GM12891 (cell line): Measurements from ENCODE around the gene TNFAIP3.

Experiments used
- PAX5 ChIP-seq: IDR thresholded peaks from 2 replicates; pipeline ENCODE4 v1.6.1; 2011; ENCODE audit warnings: low read length, moderate library complexity, mild to moderate bottlenecking; ENCODE audit not compliant: insufficient read depth, severe bottlenecking
- POLR2A ChIP-seq: IDR thresholded peaks from 2 replicates; pipeline ENCODE4 v1.6.1; 2011; ENCODE audit warnings: low read depth, low read length, control low read depth
- POLR2AphosphoS5 ChIP-seq: IDR thresholded peaks from 2 replicates; pipeline ENCODE4 v1.6.1; 2011; ENCODE audit warnings: low read depth, low read length, control low read depth
- SPI1 ChIP-seq: IDR thresholded peaks from 2 replicates; pipeline ENCODE4 v1.6.1; 2011; ENCODE audit warnings: low read depth, low read length, control low read depth
- TAF1 ChIP-seq: IDR thresholded peaks from 2 replicates; pipeline ENCODE4 v1.6.1; 2011; ENCODE audit warnings: low read depth, low read length, control low read depth

DNA sequence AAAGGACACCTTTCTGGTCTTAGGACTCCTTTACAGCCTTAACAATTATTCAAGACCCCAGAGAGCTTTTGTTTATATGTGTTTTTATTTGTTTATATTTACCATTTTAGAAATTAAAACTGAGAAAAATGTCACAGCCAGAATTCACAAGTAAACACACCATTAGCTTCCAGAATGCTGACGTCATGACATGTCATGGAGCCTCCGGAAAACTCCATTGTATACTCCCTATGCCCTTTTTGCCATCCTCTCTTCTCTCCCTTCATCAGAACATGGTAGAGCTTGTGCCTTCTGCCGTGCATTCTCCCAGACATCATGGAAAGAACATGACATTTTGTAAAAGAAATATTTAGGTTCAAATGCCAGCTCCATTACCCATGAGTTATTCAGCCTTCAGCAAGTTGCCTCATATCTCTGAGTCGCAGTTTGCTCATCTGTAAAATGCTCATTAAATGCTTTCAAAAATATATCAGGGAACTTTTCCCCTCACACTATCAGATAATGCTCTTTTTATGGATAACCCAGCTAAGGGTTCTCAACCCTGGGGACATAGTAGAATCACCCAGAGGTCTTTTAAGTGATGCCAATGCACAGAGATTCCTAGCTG is 27.8 kb downstream of the TNFAIP3 start:
- TF ChIP-seq SPI1 (no peak), TAF1 (no peak), POLR2AphosphoS5 (no peak), POLR2A (no peak), PAX5 (no peak)
